RCC 7860 (cell line): ENCODE measurements around the gene HUWE1.
A peak's percentile ranks its signal among the peaks of the same experiment; 100 is the strongest.

ENCODE experiments used
- DNase-seq: peaks from one replicate; pipeline ENCODE4 v3.0.0-alpha.2; 2015; ENCODE audit warnings: low spot score
- FAIRE-seq: peaks from 2 replicates; lab custom pipeline; 2012; peaks lifted over from hg19 to GRCh38; lab: Jason Lieb, UNC

HUWE1 gene

GRCh38 chrX:53630261-53630660 is 56.3 kb downstream of the HUWE1 start:
- no peak for FAIRE-seq
- no peak for DNase-seq

GRCh38 chrX:53622431-53622830 is 64.1 kb downstream of the HUWE1 start:
- no peak for FAIRE-seq
- no peak for DNase-seq

GRCh38 chrX:53621418-53621986 is 65.0 kb downstream of the HUWE1 start:
- no peak for FAIRE-seq

GRCh38 chrX:53616946-53617345 is 69.6 kb downstream of the HUWE1 start:
- no peak for FAIRE-seq
- no peak for DNase-seq

More at GRCh38 chrX:53621418-53621986, 65.0 kb downstream of the HUWE1 start:
- DNase-seq: no peak

GRCh38 chrX:53606456-53606855 is 80.1 kb downstream of the HUWE1 start:
- FAIRE-seq (no peak), DNase-seq (no peak)

GRCh38 chrX:53605004-53605403 is 81.5 kb downstream of the HUWE1 start:
- no peak for DNase-seq
- FAIRE-seq: no peak

GRCh38 chrX:53599781-53600396 is 86.6 kb downstream of the HUWE1 start:
- peak; percentile 4 for DNase-seq
- FAIRE-seq: no peak

- no peak for DNase-seq
- no peak for FAIRE-seq
Observed at GRCh38 chrX:53598169-53598568, 88.3 kb downstream of the HUWE1 start.

- no peak for DNase-seq
- no peak for FAIRE-seq
Observed at GRCh38 chrX:53595266-53595810, 91.2 kb downstream of the HUWE1 start.

- no peak for DNase-seq
- FAIRE-seq: no peak
Observed at GRCh38 chrX:53594354-53594753, 92.2 kb downstream of the HUWE1 start.

GRCh38 chrX:53587795-53588420 is 98.6 kb downstream of the HUWE1 start:
- DNase-seq (no peak), FAIRE-seq (no peak)

- no peak for FAIRE-seq
- no peak for DNase-seq
Observed at GRCh38 chrX:53584891-53585290, 101.6 kb downstream of the HUWE1 start.

- DNase-seq: no peak
- FAIRE-seq: no peak
Observed at GRCh38 chrX:53583571-53583970, 102.9 kb downstream of the HUWE1 start.

- no peak for FAIRE-seq
- no peak for DNase-seq
Observed at GRCh38 chrX:53580742-53581504, 105.6 kb downstream of the HUWE1 start.

GRCh38 chrX:53571494-53571893 is 115.0 kb downstream of the HUWE1 start:
- no peak for FAIRE-seq
- DNase-seq: no peak

GRCh38 chrX:53563324-53563723 is 123.2 kb downstream of the HUWE1 start:
- FAIRE-seq (no peak), DNase-seq (no peak)

GRCh38 chrX:53561912-53562311 is 124.6 kb downstream of the HUWE1 start:
- FAIRE-seq (no peak), DNase-seq (no peak)

GRCh38 chrX:53558646-53559045 is 127.9 kb downstream of the HUWE1 start:
- no peak for DNase-seq
- no peak for FAIRE-seq

GRCh38 chrX:53556868-53557267 is 129.7 kb downstream of the HUWE1 start:
- FAIRE-seq: no peak
- no peak for DNase-seq

GRCh38 chrX:53550756-53551463 is 135.6 kb downstream of the HUWE1 start:
- FAIRE-seq (no peak), DNase-seq (no peak)

- FAIRE-seq: no peak
- no peak for DNase-seq
Observed at GRCh38 chrX:53547668-53548067, 138.9 kb downstream of the HUWE1 start.
